ENCODE measurements around the gene NSUN2.
"Not testable (repeated sequence)": the region's sequence is repeated elsewhere in the genome, so short reads cannot be mapped to it uniquely, and the experiment has no call there.

The NSUN2 gene

DNA sequence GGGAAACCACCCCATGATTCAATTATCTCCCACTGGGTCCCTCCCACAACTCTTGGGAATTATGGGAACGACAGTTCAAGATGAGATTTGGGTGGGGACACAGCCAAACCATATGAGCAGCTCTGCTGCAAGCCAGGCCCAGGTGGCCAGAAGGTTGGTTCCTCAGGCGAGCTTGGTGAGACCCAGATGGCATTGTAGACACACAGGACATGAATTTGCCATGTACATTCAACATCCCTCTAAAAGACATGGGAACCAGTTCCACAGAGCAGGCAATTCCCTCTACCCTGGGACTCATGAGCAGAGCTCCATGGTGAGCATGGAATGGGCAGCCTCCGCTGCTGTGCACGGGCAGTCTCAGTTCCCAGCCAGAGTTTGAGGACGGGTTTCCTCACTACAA, 53.3 kb downstream of the NSUN2 start:
- intact Hi-C loops (cut with micrococcal nuclease) = no loop called here
- Mint-ChIP-seq H3K9me3 (no peaks in the 10 kb centered on the region), H3K36me3 (ENCODE audit: low read depth) (no peaks in the 10 kb centered on the region), H3K4me3 (no peak overlapping the region), H3K27me3 (peaks cover 50% of the 10 kb centered on the region), H3K27ac (no peak overlapping the region), H3K4me1 (ENCODE audit: low read depth) (no peaks in the 10 kb centered on the region)

DNA sequence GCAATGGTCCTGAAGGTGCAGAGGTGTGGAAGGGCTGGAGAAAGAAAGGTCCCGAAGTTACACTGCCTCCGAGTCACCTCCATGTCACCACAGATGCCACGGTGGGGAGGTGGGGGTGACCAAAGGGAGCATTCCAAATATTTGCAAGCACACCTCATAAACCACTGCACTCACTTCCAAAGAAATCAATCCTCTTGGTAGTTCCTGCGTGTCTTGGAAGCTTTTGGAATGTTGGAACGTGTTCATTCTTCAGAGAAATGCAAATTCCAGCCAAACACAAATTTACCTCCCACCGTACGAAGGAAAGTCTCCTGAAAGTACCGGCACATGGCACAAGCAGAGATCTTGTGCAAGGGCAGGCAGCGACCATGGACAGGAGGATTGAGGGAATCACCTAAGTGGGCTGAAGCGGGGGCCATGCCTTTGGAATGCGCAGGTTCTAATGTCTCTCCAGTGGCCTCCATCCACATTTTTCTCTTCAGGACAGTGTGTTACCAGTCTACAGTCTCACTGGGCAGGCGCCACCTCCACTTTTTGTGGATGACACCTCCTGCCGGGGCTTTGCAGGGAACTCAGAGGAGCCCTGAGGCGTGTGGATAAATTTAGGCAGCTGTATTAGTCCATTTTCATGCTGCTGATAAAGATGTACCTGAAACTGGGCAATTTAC, 54.0 kb downstream of the NSUN2 start:
- Mint-ChIP-seq H3K27ac (no peak overlapping the region), H3K4me1 (ENCODE audit: low read depth) (no peaks in the 10 kb centered on the region), H3K36me3 (ENCODE audit: low read depth) (no peaks in the 10 kb centered on the region), H3K9me3 (no peaks in the 10 kb centered on the region), H3K4me3 (no peak overlapping the region), H3K27me3 (peaks cover 42% of the 10 kb centered on the region)
- intact Hi-C loops (cut with micrococcal nuclease) = no loop called here

DNA sequence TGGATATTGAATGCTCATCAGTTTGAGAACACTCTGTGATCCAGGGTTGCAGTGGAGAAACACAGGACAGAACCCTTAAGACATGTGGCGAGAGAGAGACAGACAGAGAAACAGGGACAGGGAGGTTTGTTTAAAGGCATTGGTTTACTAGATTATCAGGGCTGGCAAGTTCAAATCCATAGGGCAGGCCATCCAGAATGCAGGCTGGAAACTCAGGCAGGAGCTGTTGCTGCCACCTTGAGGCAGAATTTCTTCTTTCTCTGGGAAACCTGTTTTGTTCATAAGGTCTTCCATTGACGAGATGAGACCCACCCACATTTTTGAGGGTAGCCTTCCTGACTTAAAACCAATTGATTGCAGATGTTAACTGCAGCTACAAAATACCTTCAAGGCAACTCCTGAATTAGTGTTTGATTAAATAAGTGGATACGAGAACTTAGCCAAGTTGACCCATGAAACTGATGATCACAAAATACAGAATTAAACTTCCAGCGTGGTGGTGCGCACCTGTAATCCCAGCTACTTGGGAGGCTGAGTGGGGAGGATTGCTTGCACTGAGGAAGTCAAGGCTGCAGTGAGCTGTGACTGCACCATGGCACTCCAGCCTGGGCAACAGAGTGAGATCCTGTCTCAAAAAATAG, 55.9 kb downstream of the NSUN2 start:
- no peak overlapping the region for H3K4me3 Mint-ChIP-seq
- intact Hi-C loops (cut with micrococcal nuclease) = no loop called here
- H3K36me3 Mint-ChIP-seq (ENCODE audit: low read depth) = no peaks in the 10 kb centered on the region
- no peaks in the 10 kb centered on the region for H3K4me1 Mint-ChIP-seq (ENCODE audit: low read depth)
- H3K9me3 Mint-ChIP-seq = no peaks in the 10 kb centered on the region
- H3K27me3 Mint-ChIP-seq = peaks cover 28% of the 10 kb centered on the region
- H3K27ac Mint-ChIP-seq = no peak overlapping the region

DNA sequence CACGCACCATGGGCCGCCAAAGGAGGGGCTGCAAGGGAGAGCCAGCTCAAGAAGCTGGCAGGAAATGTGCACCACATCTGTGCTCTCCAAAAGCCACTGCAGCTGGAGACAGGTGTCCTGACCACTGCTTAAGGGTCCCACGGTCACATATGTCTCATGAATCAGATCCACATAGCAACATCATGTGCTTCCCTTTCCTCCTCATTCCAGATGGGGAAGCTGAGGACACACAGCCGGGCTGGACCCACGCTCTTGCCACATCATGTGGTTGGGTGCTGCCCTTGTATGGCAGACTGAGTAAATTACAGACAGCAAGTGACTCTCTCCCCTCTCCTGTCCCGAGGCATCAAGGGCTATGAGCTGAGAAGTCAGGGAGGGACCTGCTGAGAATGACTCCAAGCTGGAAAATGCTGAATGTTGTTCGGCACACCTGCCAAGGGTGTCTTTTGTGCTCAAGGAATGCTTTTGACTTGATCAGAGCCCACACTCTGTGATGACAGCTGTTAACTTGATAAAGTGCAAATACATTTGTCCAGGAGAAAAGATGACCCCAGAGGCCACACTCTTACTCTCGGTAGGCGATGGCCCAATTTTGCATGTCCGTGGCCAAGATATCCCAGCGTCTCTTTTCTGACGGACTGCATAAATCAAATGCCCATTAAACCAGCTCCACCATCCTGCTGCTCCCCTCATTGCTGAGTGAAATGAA, 58.2 kb downstream of the NSUN2 start:
- Mint-ChIP-seq H3K27ac (no peak overlapping the region), H3K4me3 (no peak overlapping the region), H3K4me1 (ENCODE audit: low read depth) (no peaks in the 10 kb centered on the region), H3K36me3 (ENCODE audit: low read depth) (no peaks in the 10 kb centered on the region), H3K9me3 (no peaks in the 10 kb centered on the region), H3K27me3 (peaks cover 11% of the 10 kb centered on the region)
- intact Hi-C loops (cut with micrococcal nuclease) = no loop called here

DNA sequence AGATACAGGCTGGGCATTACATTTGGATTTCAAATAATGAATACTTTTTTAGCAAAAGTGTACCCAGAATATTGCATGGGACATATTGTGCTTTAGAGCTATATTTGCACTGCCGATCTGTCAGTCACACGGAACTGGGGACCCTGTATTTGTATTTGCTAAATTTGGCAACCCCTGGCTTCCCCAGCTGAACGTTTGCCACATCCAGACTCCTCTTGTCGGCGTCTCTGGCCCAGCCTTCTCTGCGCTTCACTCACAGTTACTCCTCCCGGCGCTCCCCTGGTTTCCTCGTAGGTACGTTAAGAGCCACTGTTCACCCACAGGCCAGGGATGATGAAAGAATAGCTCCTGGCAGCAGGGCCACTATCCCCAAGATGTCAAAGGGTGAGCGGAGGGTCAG, 58.7 kb downstream of the NSUN2 start:
- Mint-ChIP-seq H3K27me3 (peaks cover 7% of the 10 kb centered on the region), H3K27ac (no peak overlapping the region), H3K4me1 (ENCODE audit: low read depth) (no peaks in the 10 kb centered on the region), H3K36me3 (ENCODE audit: low read depth) (no peaks in the 10 kb centered on the region), H3K4me3 (no peak overlapping the region), H3K9me3 (no peaks in the 10 kb centered on the region)
- intact Hi-C loops (cut with micrococcal nuclease) = no loop called here

DNA sequence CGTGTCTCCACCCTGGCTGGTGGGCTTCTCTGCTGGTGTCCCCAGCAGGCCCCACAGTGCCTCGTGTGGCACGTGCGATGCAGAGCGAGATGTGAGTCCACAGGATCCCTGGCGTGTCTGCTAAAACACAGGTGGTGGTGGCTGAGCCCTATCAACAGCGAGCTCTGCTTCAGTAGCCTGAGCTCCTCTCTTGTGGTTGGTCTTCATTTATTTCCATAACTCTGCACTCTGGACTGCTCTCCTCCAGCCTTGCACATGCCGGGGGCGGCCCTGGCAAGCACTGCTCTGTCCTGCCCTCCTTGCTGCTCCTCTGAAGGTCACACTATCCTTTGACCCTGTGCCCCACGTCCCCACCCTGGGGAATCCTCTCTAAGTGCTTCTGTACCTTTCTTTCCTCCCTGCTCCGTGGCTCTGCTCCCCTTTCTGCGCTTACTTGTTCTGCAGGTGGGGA, 59.2 kb downstream of the NSUN2 start:
- H3K27ac Mint-ChIP-seq = no peak overlapping the region
- peaks cover 3% of the 10 kb centered on the region for H3K27me3 Mint-ChIP-seq
- intact Hi-C loops (cut with micrococcal nuclease) = no loop called here
- H3K4me1 Mint-ChIP-seq (ENCODE audit: low read depth) = no peaks in the 10 kb centered on the region
- no peaks in the 10 kb centered on the region for H3K9me3 Mint-ChIP-seq
- H3K36me3 Mint-ChIP-seq (ENCODE audit: low read depth) = no peaks in the 10 kb centered on the region
- H3K4me3 Mint-ChIP-seq = no peak overlapping the region

DNA sequence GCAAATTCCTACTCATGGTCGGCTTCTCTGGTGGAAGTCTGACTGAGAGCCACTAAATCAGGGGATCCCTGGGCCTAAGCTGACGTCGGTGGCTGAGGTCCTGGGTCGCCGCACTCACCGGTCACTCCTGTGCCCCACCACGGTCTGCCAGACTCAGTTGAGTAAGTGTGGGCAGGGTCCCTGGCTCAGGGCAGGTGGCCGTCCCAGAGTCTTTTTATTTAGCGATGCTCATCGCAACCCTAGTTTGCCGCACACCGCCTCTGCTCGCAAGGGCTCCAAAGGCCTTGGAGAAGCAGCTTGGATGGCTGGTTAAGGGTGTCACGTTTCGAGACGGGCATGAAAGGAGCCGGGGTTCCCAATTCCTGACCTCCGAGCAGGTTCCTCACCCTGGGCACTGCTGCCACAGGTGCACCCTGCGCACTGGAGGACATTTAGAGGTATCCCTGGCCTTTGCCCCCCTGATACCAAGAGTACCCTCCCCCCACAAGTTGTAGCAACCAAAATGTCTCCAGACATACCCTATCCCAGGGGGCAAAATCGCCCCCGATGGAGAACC, 59.9 kb downstream of the NSUN2 start:
- Mint-ChIP-seq H3K9me3 (no peaks in the 10 kb centered on the region), H3K27ac (no peak overlapping the region), H3K27me3 (peaks cover 3% of the 10 kb centered on the region), H3K36me3 (ENCODE audit: low read depth) (no peaks in the 10 kb centered on the region), H3K4me3 (no peak overlapping the region), H3K4me1 (ENCODE audit: low read depth) (no peaks in the 10 kb centered on the region)
- intact Hi-C loops (cut with micrococcal nuclease) = no loop called here

DNA sequence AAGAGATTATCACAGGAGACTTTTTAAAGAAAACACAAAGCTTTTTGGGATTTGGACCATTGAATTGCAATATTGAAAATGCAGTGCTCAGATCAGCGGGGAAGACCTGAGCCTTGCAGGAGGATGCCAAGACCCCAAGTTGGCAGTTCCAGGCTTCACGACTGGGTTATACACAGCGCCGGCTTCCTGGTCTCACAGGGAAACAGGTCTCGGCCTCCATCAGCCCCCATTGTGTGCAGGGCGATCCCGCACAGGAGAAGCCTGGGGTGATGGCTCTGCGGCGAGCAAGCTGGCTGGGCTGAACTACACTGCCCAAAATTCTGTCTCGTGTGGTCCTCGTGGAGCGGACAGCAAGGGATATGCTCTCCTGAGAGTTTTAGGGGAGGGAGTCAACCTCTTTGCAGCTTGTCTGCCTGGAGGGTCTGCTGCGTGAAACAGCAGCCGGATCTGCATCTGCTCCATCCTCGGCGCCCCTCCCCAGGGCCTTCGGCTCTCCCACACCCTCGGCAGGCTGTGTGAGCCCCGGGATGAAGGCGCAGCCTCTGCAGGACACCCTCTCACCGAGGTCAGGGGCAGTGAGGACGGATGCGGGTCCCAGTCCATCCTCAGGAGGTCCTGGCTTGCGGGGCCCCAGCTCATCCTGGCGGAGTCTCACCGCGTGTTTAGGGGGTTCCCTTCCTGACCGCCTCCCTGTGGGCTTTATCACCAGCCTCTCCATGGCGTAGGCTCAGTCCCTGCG, 60.6 kb downstream of the NSUN2 start:
- intact Hi-C loops (cut with micrococcal nuclease) = no loop called here
- Mint-ChIP-seq H3K27me3 (peaks cover 3% of the 10 kb centered on the region), H3K27ac (no peak overlapping the region)

DNA sequence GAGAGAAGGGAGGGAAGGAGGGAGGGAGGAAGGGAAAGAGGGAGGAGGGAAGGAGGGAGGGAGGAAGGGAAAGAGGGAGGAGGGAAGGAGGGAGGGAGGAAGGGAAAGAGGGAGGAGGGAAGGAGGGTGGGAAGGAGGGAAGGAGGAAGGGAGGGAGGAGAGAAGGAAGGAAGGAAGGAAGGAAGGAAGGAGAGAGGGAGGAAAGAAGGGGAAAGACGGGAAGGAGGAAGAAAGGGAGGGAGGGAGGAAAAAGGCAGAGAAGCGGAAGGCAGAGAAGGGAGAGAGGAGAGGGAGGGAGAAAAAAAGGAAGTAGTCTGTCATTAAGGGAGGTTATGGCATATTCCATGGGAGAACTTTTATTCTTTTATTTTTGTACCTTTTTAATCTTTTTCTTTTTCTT, 61.2 kb downstream of the NSUN2 start:
- intact Hi-C loops (cut with micrococcal nuclease) = not testable (repeated sequence)

More for the DNA sequence above, 60.6 kb downstream of the NSUN2 start:
- H3K4me1 Mint-ChIP-seq (ENCODE audit: low read depth) = no peaks in the 10 kb centered on the region
- no peak overlapping the region for H3K4me3 Mint-ChIP-seq
- no peaks in the 10 kb centered on the region for H3K9me3 Mint-ChIP-seq
- no peaks in the 10 kb centered on the region for H3K36me3 Mint-ChIP-seq (ENCODE audit: low read depth)

DNA sequence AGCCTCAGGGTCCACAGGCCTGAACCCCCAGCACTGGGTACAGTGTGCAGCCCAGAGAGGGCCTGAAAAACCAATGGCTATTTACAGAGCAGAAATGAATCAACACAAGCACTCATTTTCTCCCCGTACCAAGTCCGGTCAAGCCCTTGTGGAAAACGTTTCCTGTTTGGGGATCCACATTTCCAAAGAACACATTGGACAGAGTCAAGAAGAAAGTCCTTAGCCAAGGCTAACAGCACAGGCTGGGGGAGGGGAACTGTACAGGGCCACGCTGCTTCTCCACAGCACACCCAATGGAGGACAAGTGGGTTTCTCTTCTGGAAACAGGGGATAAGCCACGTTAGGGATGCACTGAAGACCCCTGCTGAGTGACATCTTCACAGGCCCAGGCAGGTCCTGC, 62.3 kb downstream of the NSUN2 start:
- no peaks in the 10 kb centered on the region for H3K4me1 Mint-ChIP-seq (ENCODE audit: low read depth)
- intact Hi-C loops (cut with micrococcal nuclease) = no loop called here
- no peak overlapping the region for H3K27ac Mint-ChIP-seq
- H3K4me3 Mint-ChIP-seq = no peak overlapping the region
- no peaks in the 10 kb centered on the region for H3K9me3 Mint-ChIP-seq
- H3K27me3 Mint-ChIP-seq = peaks cover 1% of the 10 kb centered on the region
- no peaks in the 10 kb centered on the region for H3K36me3 Mint-ChIP-seq (ENCODE audit: low read depth)

More for the DNA sequence above, 61.2 kb downstream of the NSUN2 start:
- not testable (repeated sequence) for H3K4me3 Mint-ChIP-seq; H3K27ac Mint-ChIP-seq; H3K36me3 Mint-ChIP-seq (ENCODE audit: low read depth); H3K9me3 Mint-ChIP-seq; H3K27me3 Mint-ChIP-seq; H3K4me1 Mint-ChIP-seq (ENCODE audit: low read depth)

DNA sequence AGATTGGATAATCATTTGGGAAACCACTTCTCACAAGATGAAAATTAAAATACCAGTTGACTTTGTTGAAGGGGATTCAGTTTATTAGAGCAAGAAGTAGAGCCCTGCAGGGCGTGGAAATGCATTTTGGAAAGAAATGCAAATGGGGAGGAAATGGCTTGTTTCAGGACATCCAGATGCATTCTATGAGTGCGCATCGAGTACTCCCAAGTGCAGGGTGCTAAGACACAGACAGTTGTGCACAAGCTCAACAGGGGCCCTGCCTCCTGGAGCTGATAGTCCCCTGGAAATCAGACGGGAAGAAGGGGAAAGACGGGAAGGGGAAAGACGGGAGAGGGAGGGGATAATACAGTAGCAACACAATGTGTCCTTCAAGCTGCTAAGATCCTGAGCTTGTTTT, 64.0 kb downstream of the NSUN2 start:
- H3K36me3 Mint-ChIP-seq (ENCODE audit: low read depth) = no peaks in the 10 kb centered on the region
- intact Hi-C loops (cut with micrococcal nuclease) = no loop called here
- H3K27me3 Mint-ChIP-seq = no peaks in the 10 kb centered on the region
- H3K4me1 Mint-ChIP-seq (ENCODE audit: low read depth) = no peaks in the 10 kb centered on the region
- no peaks in the 10 kb centered on the region for H3K9me3 Mint-ChIP-seq
- no peak overlapping the region for H3K4me3 Mint-ChIP-seq
- H3K27ac Mint-ChIP-seq = no peak overlapping the region

DNA sequence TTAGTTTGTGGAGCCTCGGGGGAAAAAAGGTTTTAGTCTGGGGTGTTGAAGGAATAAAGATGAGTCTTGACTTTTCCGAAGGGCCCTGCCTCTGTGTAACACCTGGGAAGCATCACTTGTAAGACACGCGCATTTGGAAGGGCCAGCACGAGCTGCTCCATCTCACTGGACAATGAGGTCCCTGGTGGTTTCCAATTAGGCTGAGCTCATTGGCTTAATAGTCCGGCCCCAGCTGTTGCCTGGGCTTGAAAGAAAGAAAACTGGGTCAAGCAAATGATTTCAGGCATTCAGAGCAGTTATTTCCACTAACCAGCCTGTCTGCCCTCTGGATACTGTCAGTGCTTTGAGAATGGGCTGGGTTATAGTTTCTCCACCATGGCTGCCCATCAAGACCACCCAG, 64.5 kb downstream of the NSUN2 start:
- no peak overlapping the region for H3K27ac Mint-ChIP-seq
- H3K9me3 Mint-ChIP-seq = no peaks in the 10 kb centered on the region
- H3K36me3 Mint-ChIP-seq (ENCODE audit: low read depth) = no peaks in the 10 kb centered on the region
- no peaks in the 10 kb centered on the region for H3K4me1 Mint-ChIP-seq (ENCODE audit: low read depth)
- peaks cover 2% of the 10 kb centered on the region for H3K27me3 Mint-ChIP-seq
- intact Hi-C loops (cut with micrococcal nuclease) = no loop called here
- no peak overlapping the region for H3K4me3 Mint-ChIP-seq

DNA sequence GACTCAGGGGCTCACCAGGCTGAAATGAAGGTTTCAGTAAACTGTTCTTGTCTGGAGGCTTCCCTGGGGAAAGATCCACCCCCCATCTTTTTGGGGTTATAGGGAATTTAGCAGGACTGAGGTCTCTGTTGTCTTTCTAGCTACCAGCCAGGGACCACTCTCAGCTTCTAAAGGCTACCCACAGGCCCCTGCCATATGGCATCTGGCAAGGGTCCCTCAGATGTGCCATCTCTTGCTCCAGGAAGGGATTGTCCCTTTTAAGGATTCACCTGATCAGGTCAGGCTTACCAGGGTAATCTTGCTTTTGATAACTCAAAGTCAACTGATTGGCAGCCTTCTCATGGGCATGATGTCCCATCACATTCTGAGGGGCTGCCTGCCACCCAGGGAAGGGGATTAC, 65.0 kb downstream of the NSUN2 start:
- intact Hi-C loops (cut with micrococcal nuclease) = no loop called here

DNA sequence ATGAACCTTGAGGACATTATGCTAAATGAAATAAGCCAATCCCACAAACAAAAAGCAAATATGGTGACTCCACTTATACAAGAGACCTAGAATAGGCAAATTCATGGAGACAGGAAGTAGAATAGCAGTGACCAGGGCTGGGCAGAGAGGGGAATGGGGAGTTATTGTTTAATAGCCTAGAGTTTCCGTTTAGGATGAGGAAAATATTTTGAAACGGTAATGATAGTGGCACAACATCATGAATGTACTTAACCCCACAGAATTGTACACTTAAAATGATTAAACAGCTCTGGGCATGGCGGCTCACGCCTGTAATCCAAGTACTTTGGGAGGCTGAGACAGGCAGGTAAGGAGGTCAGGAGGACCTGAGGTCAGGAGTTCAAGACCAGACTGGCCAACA, 65.8 kb downstream of the NSUN2 start:
- Mint-ChIP-seq H3K27ac (no peak overlapping the region), H3K4me3 (no peak overlapping the region), H3K27me3 (peaks cover 2% of the 10 kb centered on the region), H3K4me1 (ENCODE audit: low read depth) (no peaks in the 10 kb centered on the region), H3K36me3 (ENCODE audit: low read depth) (no peaks in the 10 kb centered on the region), H3K9me3 (no peaks in the 10 kb centered on the region)
- intact Hi-C loops (cut with micrococcal nuclease) = no loop called here

More for the DNA sequence above, 65.0 kb downstream of the NSUN2 start:
- peaks cover 2% of the 10 kb centered on the region for H3K27me3 Mint-ChIP-seq
- no peaks in the 10 kb centered on the region for H3K4me1 Mint-ChIP-seq (ENCODE audit: low read depth)
- H3K27ac Mint-ChIP-seq = no peak overlapping the region
- no peak overlapping the region for H3K4me3 Mint-ChIP-seq
- no peaks in the 10 kb centered on the region for H3K9me3 Mint-ChIP-seq
- H3K36me3 Mint-ChIP-seq (ENCODE audit: low read depth) = no peaks in the 10 kb centered on the region

Data from dendritic cell treated with granulocyte-macrophage colony-stimulating factor and Interleukin-4, amounts not matched to agents 40 ng/mL and 50 ng/mL, for 4 days (primary cell).